ENCODE data around the gene PSRC1. TPM values are rescaled to one million over a fixed set of nuclear protein-coding genes. Genes with fewer than 3 reads are reported as not detected.
A peak's percentile ranks its signal among the peaks of the same experiment; 100 is the strongest.

The PSRC1 gene
- total RNA-seq (2022): 17.1 and 21.3 TPM in 2 replicates
- Bru-seq, nascent RNA: percentile 47 among the genes with signal in this experiment
- percentile 58 among the genes with signal in this experiment for BruChase-seq, experiment 1, labeled RNA remaining after a 6-hour chase
- BruChase-seq, experiment 2, labeled RNA remaining after a 2-hour chase: percentile 74 among the genes with signal in this experiment
- long read RNA-seq, transcript PSRC1-204 (8 exons, 1,742 nt): major isoform, 6 of 30 reads
- long read RNA-seq, partial matches to known transcripts: 1 of 30 reads
- long read RNA-seq, other reads (novel, unspliced or antisense): 21 of 30 reads

DNA sequence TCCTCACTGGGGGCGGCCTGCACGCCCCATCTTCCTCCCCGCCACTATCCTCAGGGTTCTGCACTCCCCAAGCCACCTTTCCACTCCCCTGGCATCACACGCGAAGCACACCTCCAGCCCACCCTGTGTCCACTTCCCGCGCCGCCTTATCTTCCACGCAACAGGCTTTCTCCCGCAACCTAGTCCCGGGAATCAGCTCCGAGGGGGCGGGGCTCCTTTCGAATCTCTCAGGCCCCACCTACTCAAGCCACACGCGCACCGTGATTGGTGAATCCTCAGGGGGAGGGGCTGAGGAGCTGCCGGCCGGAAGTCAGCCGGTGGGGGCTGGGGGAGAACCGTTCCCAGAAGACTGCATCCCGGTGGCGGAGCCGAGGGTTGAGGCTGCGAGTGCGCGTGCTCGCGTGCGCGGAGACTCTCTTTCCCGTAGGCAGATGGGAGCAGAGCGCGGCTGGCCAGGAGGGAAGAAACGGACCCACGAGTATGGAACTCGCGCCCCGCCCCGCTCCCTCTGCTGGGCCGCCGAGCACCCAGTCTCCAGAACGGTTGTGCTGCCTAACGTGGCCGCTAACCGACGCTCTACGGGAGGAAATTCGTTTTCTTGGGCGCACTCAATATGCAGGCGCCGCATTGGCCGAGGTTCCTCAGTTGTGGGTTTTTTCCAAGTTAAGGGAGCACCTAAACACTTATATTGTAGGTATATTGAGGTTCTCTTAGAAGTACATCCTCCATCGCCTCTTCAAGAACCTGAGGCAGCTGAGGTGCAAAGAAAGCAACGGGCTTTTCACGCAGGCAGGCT is at the start of gene PSRC1:
Gene PSRC1, minus strand, starts transcription at position 194 of the 796 bp plus-strand sequence.
- no peaks in the 10 kb centered on the region for H3K4me1 Mint-ChIP-seq (ENCODE audit: low read depth, unreplicated experiment)
- intact Hi-C loops (cut with micrococcal nuclease; ENCODE audit: unreplicated experiment): loop anchor here (10.0 kb wide), 1 partner anchor 52 kb away; no protein-coding TSS in a partner anchor
- peak; percentile 94 for DNase-seq
- BruUV-seq (replicated peaks): TSS peak; percentile 86
- CTCF ChIA-PET: interaction anchor here (0.6 to 1.0 kb wide), 4 partner anchors 10 to 116 kb away, joined by 4 read pairs; no protein-coding TSS in a partner anchor
- H3K36me3 Mint-ChIP-seq (ENCODE audit: insufficient read depth, unreplicated experiment): peaks cover 16% of the 10 kb centered on the region
- no peaks in the 10 kb centered on the region for H3K9me3 Mint-ChIP-seq (ENCODE audit: low read depth, unreplicated experiment)
- TF ChIP-seq, protein P1, sequence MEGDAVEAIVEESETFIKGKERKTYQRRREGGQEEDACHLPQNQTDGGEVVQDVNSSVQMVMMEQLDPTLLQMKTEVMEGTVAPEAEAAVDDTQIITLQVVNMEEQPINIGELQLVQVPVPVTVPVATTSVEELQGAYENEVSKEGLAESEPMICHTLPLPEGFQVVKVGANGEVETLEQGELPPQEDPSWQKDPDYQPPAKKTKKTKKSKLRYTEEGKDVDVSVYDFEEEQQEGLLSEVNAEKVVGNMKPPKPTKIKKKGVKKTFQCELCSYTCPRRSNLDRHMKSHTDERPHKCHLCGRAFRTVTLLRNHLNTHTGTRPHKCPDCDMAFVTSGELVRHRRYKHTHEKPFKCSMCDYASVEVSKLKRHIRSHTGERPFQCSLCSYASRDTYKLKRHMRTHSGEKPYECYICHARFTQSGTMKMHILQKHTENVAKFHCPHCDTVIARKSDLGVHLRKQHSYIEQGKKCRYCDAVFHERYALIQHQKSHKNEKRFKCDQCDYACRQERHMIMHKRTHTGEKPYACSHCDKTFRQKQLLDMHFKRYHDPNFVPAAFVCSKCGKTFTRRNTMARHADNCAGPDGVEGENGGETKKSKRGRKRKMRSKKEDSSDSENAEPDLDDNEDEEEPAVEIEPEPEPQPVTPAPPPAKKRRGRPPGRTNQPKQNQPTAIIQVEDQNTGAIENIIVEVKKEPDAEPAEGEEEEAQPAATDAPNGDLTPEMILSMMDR (IDR thresholded peaks at IDR 0.05; ENCODE audit: unreplicated experiment): no peak
- peak within 1 kb of the TSS; percentile 87 for H3K4me3 Mint-ChIP-seq (ENCODE audit: low read depth, unreplicated experiment)
- H3K27ac Mint-ChIP-seq (ENCODE audit: unreplicated experiment): peak within 1 kb of the TSS; percentile 47
- H3K27me3 Mint-ChIP-seq (ENCODE audit: unreplicated experiment): no peaks in the 10 kb centered on the region

- CTCF ChIA-PET: interaction anchor here (0.6 kb wide), 1 partner anchor 203 kb away, joined by 6 read pairs; no protein-coding TSS in a partner anchor
- TF ChIP-seq, protein P1 (IDR thresholded peaks at IDR 0.05; ENCODE audit: unreplicated experiment): no peak
- H3K4me1 Mint-ChIP-seq (ENCODE audit: low read depth, unreplicated experiment): no peaks in the 10 kb centered on the region
Measured at GRCh38 chr1:109331113-109331512, 48.2 kb upstream of the PSRC1 start.

GRCh38 chr1:109327285-109327684 is 44.3 kb upstream of the PSRC1 start:
- Mint-ChIP-seq H3K27ac (ENCODE audit: unreplicated experiment) (no peak overlapping the region), H3K36me3 (ENCODE audit: insufficient read depth, unreplicated experiment) (no peaks in the 10 kb centered on the region), H3K4me1 (ENCODE audit: low read depth, unreplicated experiment) (no peaks in the 10 kb centered on the region), H3K4me3 (ENCODE audit: low read depth, unreplicated experiment) (no peak overlapping the region), H3K27me3 (ENCODE audit: unreplicated experiment) (no peaks in the 10 kb centered on the region), H3K9me3 (ENCODE audit: low read depth, unreplicated experiment) (peaks cover 4% of the 10 kb centered on the region)
- intact Hi-C loops (cut with micrococcal nuclease; ENCODE audit: unreplicated experiment): no loop called here
- CTCF ChIA-PET: no interaction called here
- no peak for DNase-seq
- TF ChIP-seq, protein P1 (IDR thresholded peaks at IDR 0.05; ENCODE audit: unreplicated experiment): no peak
- BruUV-seq (replicated peaks): no TSS peak

More at GRCh38 chr1:109331113-109331512, 48.2 kb upstream of the PSRC1 start:
- DNase-seq: no peak
- no TSS peak for BruUV-seq (replicated peaks)
- no peak overlapping the region for H3K4me3 Mint-ChIP-seq (ENCODE audit: low read depth, unreplicated experiment)
- H3K9me3 Mint-ChIP-seq (ENCODE audit: low read depth, unreplicated experiment): peaks cover 4% of the 10 kb centered on the region
- peaks cover 5% of the 10 kb centered on the region for H3K36me3 Mint-ChIP-seq (ENCODE audit: insufficient read depth, unreplicated experiment)
- no peak overlapping the region for H3K27ac Mint-ChIP-seq (ENCODE audit: unreplicated experiment)
- no peaks in the 10 kb centered on the region for H3K27me3 Mint-ChIP-seq (ENCODE audit: unreplicated experiment)
- intact Hi-C loops (cut with micrococcal nuclease; ENCODE audit: unreplicated experiment): loop anchor here (10.0 kb wide), 1 partner anchor 46 kb away; the partner anchor contains the start of gene PSRC1

DNA sequence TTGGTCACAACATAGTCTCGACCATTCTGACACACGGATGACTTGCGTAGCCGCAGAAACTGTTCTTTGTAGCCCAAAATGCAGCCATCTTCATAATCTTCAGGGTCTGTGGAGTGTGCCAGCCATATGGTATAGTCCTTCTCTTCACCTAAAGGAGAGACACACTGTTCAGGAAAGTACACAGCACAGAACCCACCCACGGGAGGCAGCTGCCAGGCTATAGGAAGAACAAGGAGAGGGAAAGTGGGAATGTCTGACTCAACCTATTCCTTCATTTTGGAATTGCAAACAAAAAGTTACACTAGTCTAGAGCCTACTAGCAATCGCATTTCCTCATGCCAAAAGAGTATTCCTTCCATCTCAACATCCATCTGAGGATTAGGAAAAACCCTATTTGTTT is 40.0 kb upstream of the PSRC1 start:
- TF ChIP-seq, protein P1 (IDR thresholded peaks at IDR 0.05; ENCODE audit: unreplicated experiment): no peak
- CTCF ChIA-PET: interaction anchor here (0.6 kb wide), 1 partner anchor 56 kb away, joined by 4 read pairs; no protein-coding TSS in a partner anchor
- Mint-ChIP-seq H3K27ac (ENCODE audit: unreplicated experiment) (no peak overlapping the region), H3K27me3 (ENCODE audit: unreplicated experiment) (no peaks in the 10 kb centered on the region), H3K4me1 (ENCODE audit: low read depth, unreplicated experiment) (no peaks in the 10 kb centered on the region), H3K36me3 (ENCODE audit: insufficient read depth, unreplicated experiment) (peaks cover 5% of the 10 kb centered on the region), H3K4me3 (ENCODE audit: low read depth, unreplicated experiment) (no peak overlapping the region), H3K9me3 (ENCODE audit: low read depth, unreplicated experiment) (no peaks in the 10 kb centered on the region)
- no peak for DNase-seq
- no TSS peak for BruUV-seq (replicated peaks)
- intact Hi-C loops (cut with micrococcal nuclease; ENCODE audit: unreplicated experiment): no loop called here

All from Calu3 (cell line).